Measurements from ENCODE around the gene CAPN10.

CAPN10 gene

GRCh38 chr2:240604939-240605716, 18.6 kb downstream of the CAPN10 start:
- no peak for TF ChIP-seq CTCF (IDR thresholded peaks at IDR 0.05; ENCODE audit: low read depth, low read length)
- Histone ChIP-seq H3K9me3 (no peaks in the 10 kb centered on the region), H3K36me3 (no peaks in the 10 kb centered on the region), H3K4me3 (ENCODE audit: low read depth, low read length) (no peak overlapping the region), H3K27me3 (no peaks in the 10 kb centered on the region; the same call in 1 of the 2 replicates), H3K4me1 (no peaks in the 10 kb centered on the region)
- peak; percentile 7 for DNase-seq

- H3K9me3 ChIP-seq, result no peaks in the 10 kb centered on the region
- no peaks in the 10 kb centered on the region for H3K36me3 ChIP-seq
- no peaks in the 10 kb centered on the region for H3K4me1 ChIP-seq
- DNase-seq, result no peak
- TF ChIP-seq CTCF (IDR thresholded peaks at IDR 0.05; ENCODE audit: low read depth, low read length), result no peak
- no peak overlapping the region for H3K4me3 ChIP-seq (ENCODE audit: low read depth, low read length)
- no peaks in the 10 kb centered on the region; the same call in 1 of the 2 replicates for H3K27me3 ChIP-seq
Observed at GRCh38 chr2:240605867-240606743, 19.6 kb downstream of the CAPN10 start.

GRCh38 chr2:240611601-240612210, 25.2 kb downstream of the CAPN10 start:
- no peak for TF ChIP-seq CTCF (IDR thresholded peaks at IDR 0.05; ENCODE audit: low read depth, low read length)
- Histone ChIP-seq H3K36me3 (no peaks in the 10 kb centered on the region), H3K4me1 (no peaks in the 10 kb centered on the region), H3K27me3 (no peaks in the 10 kb centered on the region; the same call in 1 of the 2 replicates), H3K9me3 (no peaks in the 10 kb centered on the region), H3K4me3 (ENCODE audit: low read depth, low read length) (no peak overlapping the region)
- no peak for DNase-seq

- H3K36me3 ChIP-seq, result no peaks in the 10 kb centered on the region
- no peak for DNase-seq
- H3K4me1 ChIP-seq, result no peaks in the 10 kb centered on the region
- no peaks in the 10 kb centered on the region for H3K9me3 ChIP-seq
- no peak for TF ChIP-seq CTCF (IDR thresholded peaks at IDR 0.05; ENCODE audit: low read depth, low read length)
- no peaks in the 10 kb centered on the region for H3K27me3 ChIP-seq
- no peak overlapping the region for H3K4me3 ChIP-seq (ENCODE audit: low read depth, low read length)
Observed at GRCh38 chr2:240613781-240614180, 27.2 kb downstream of the CAPN10 start.

- Histone ChIP-seq H3K4me3 (ENCODE audit: low read depth, low read length) (no peak overlapping the region), H3K27me3 (no peaks in the 10 kb centered on the region), H3K4me1 (no peaks in the 10 kb centered on the region), H3K9me3 (no peaks in the 10 kb centered on the region), H3K36me3 (no peaks in the 10 kb centered on the region)
- DNase-seq, result peak; percentile 3
- TF ChIP-seq CTCF (IDR thresholded peaks at IDR 0.05; ENCODE audit: low read depth, low read length), result no peak
Observed at GRCh38 chr2:240614391-240614790, 27.9 kb downstream of the CAPN10 start.

Data from BE2C (cell line).